Liver (tissue), 9 donors: ENCODE measurements around the gene SLC16A5. TPM values are rescaled to one million over a fixed set of nuclear protein-coding genes. Genes with fewer than 3 reads are reported as not detected.

Source experiments
- DNase-seq: peaks from one replicate; pipeline ENCODE4 v3.0.0-alpha.2; 2017; ENCODE audit warnings: low spot score
- H3K27ac ChIP-seq, 2 donors: one replicate each; pipeline ENCODE4 v1.7.0; 2013; ENCODE audit warnings: inconsistent platforms in 2 of 2, low read length in 2 of 2, control low read depth in 1 of 2, low read depth in 1 of 2, mild to moderate bottlenecking in 1 of 2
- H3K27me3 ChIP-seq, 4 donors: one replicate each; pipeline versions ENCODE4 v1.6.1 to v1.7.0; 2013; ENCODE audit warnings: low read length in 3 of 4, inconsistent platforms in 1 of 4, mild to moderate bottlenecking in 1 of 4, moderate library complexity in 1 of 4; ENCODE audit not compliant: control insufficient read depth in 4 of 4, insufficient read depth in 4 of 4
- H3K36me3 ChIP-seq, 4 donors: one replicate each; pipeline versions ENCODE4 v1.6.1 to v1.7.0; 2013; ENCODE audit warnings: low read length in 3 of 4, mild to moderate bottlenecking in 3 of 4, low read depth in 1 of 4, moderate library complexity in 1 of 4; ENCODE audit not compliant: control insufficient read depth in 4 of 4, insufficient read depth in 3 of 4
- H3K4me1 ChIP-seq, 4 donors: one replicate each; pipeline versions ENCODE4 v1.6.1 to v1.7.0; 2013; ENCODE audit warnings: low read length in 3 of 4, mild to moderate bottlenecking in 3 of 4, moderate library complexity in 1 of 4; ENCODE audit not compliant: control insufficient read depth in 4 of 4, insufficient read depth in 4 of 4
- H3K4me3 ChIP-seq, 3 donors: one replicate each; pipeline versions ENCODE4 v1.6.1 to v1.7.0; 2013; ENCODE audit warnings: low read length in 3 of 3, control low read depth in 1 of 3, low read depth in 1 of 3, mild to moderate bottlenecking in 1 of 3
- H3K9ac ChIP-seq, 2 donors: one replicate each; pipeline ENCODE4 v1.7.0; 2013; ENCODE audit warnings: low read length in 2 of 2, mild to moderate bottlenecking in 2 of 2, moderate library complexity in 2 of 2, control low read depth in 1 of 2, low read depth in 1 of 2
- H3K9me3 ChIP-seq, 4 donors: one replicate each; pipeline versions ENCODE4 v1.6.1 to v1.7.0; 2013; ENCODE audit warnings: low read length in 3 of 4; ENCODE audit not compliant: control insufficient read depth in 4 of 4
- GABPA ChIP-seq, 2 donors: IDR thresholded peaks in 1 of 2; conservative IDR thresholded peaks in 1 of 2; 2 replicates each; pipeline ENCODE4 v1.6.1; 2016; ENCODE audit warnings: antibody characterized with exemption in 2 of 2, mild to moderate bottlenecking in 1 of 2, moderate library complexity in 1 of 2
- JUND ChIP-seq, 2 donors: IDR thresholded peaks; 2 replicates each; pipeline ENCODE4 v1.6.1; 2016; ENCODE audit warnings: antibody characterized with exemption in 2 of 2
- SP1 ChIP-seq: IDR thresholded peaks from 2 replicates; pipeline ENCODE4 v1.6.1; 2018; ENCODE audit warnings: antibody characterized with exemption, mild to moderate bottlenecking
- YY1 ChIP-seq: IDR thresholded peaks from 2 replicates; pipeline ENCODE4 v1.6.1; 2016; ENCODE audit warnings: antibody characterized with exemption, mild to moderate bottlenecking
- WGBS: extraction: QIAGEN DNeasy Blood & Tissue Kit; methylation state at CpG from one replicate; pipeline ENCODE4 v1.1.7; 2013; 5-methylcytosine and 5-hydroxymethylcytosine counted together
- polyA plus RNA-seq, 2 donors: library from polyadenylated mRNA; stranded (reverse) in 1 of 2; unstranded in 1 of 2; fragments of 200-250 nt in 1 of 2; fragments of >200 nt in 1 of 2; fragmentation: Nextera tagmentation in 1 of 2; extraction: Ambion mirVana in 1 of 2; gene quantifications; one replicate each; pipeline versions ENCODE4 v1.2.1 to v1.2.3, GENCODE V29; 2013 to 2015
- total RNA-seq, 2 donors: library from RNA; depleted of rRNA; stranded (reverse); fragments of >200 nt; gene quantifications; one replicate each; pipeline ENCODE4 v1.2.3, GENCODE V29; 2014
- TF ChIP-seq, protein P1 (sequence below): IDR thresholded peaks from 2 replicates; pipeline ENCODE4 v1.6.1; 2016; ENCODE audit warnings: antibody characterized with exemption, mild to moderate bottlenecking
- TF ChIP-seq, protein P2 (sequence below): IDR thresholded peaks from 2 replicates; pipeline ENCODE4 v1.6.1; 2016; ENCODE audit warnings: antibody characterized with exemption
- donor health status: healthy.
- donor health status: healthy.
- donor health status: healthy.
- donor health status: healthy.
- donor health status: healthy.

SLC16A5 gene
- total and polyA plus RNA-seq, 4 donors: 1.0 to 4.5 (median 2.6) TPM

DNA sequence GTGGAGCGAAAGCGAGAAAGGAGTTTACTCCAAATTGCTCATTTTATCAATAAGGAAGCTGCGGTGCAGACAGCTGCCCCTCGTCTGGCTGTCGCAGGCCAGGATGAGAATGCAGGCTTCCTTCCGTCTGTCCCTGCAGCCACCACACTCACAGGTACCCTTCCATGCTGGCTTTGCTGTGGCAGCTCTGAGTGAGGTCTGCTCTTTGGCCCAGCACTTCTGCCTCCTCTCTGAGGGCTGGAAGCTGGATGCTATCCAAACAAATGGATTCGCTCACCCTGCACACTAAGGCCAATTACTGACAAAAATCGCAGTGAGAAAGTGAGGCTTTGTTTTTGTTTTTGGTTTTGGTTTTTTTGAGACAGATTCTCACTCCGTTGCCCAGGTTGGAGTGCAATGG is 29.0 kb downstream of the SLC16A5 start:
- peaks cover 0 to 3% (median 0%) of the 10 kb centered on the region in 4 donors for H3K36me3 ChIP-seq
- TF ChIP-seq GABPA (IDR thresholded peaks at IDR 0.05 in 1 of 2, conservative IDR thresholded peaks at IDR 0.05 in 1 of 2): no peak
- 70% methylated on average over 9 of the region's 9 CpGs for WGBS

DNA sequence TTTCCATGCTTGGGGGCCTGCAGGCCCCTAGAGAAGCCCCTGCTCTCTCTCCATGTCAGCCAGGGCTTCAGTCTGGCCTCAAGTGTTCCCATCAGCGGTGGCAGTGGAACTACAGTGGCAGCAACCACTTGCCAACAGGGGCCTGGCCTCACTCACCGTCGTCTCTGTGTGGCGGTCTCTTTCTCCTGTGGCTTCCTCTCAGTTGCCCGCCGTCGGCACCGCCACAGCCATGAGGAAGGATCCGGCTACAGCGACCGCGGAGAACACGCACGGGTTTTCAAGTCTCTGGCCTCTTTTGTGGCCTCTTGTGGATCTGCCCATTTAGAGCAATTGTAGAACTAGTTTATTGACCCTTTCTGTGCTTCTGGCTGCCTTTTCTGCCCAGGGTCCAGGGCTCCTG is 30.6 kb downstream of the SLC16A5 start:
- no peak for DNase-seq
- H3K27ac ChIP-seq: no peak overlapping the region
- peaks cover 0 to 3% (median 0%) of the 10 kb centered on the region in 4 donors for H3K36me3 ChIP-seq
- no peaks in the 10 kb centered on the region for H3K27me3 ChIP-seq
- peaks cover 3 to 19% (median 14%) of the 10 kb centered on the region in 4 donors for H3K4me1 ChIP-seq
- WGBS: 93% methylated on average over 14 of the region's 14 CpGs
- TF ChIP-seq SP1: no peak
- H3K9ac ChIP-seq: no peak overlapping the region
- H3K9me3 ChIP-seq: no peaks in the 10 kb centered on the region
- no peak overlapping the region for H3K4me3 ChIP-seq

More for the DNA sequence above, 29.0 kb downstream of the SLC16A5 start:
- no peak overlapping the region for H3K27ac ChIP-seq
- H3K4me1 ChIP-seq: peaks cover 3 to 20% (median 16%) of the 10 kb centered on the region in 4 donors
- DNase-seq: no peak
- no peaks in the 10 kb centered on the region for H3K9me3 ChIP-seq
- H3K9ac ChIP-seq: no peak overlapping the region
- no peaks in the 10 kb centered on the region for H3K27me3 ChIP-seq
- H3K4me3 ChIP-seq: no peak overlapping the region

DNA sequence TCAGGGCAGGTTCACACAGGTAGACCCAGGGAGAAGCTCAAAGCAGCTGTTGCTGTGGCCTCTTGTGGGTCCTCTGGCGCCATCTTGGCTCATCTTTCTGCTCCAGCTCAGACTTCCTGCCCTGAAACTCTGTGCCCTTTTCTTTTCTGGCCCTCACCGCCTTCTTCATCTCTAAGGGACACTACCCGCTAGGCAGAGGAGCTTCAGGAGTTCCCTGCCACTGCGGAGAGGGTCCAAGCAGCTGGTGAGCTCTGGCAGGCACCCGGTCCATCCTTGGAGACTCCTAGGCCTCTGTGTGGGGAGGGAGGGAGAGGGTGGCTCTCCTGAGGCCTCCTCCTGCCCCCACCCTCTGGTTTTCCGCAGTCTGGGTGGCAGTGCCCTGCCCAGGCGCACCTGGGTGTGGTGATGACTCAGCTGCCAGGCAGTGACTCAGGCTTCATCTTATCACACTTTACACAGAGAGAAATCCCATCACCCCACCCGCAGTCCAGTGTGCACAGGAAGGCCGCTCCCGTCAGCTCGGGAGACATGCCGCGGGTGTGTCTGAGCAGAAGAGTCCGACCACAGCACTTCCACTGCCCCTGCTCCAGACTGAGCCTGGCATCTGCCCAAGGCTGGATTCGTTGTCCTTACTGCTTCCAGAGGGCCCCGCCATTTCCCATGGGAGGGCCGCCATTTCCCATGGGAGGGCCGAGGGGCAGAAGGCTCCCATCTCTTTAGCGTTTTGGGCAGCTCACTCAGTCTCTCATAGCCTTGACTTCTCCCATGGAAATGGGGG is 36.5 kb downstream of the SLC16A5 start:
- TF ChIP-seq, protein P1, sequence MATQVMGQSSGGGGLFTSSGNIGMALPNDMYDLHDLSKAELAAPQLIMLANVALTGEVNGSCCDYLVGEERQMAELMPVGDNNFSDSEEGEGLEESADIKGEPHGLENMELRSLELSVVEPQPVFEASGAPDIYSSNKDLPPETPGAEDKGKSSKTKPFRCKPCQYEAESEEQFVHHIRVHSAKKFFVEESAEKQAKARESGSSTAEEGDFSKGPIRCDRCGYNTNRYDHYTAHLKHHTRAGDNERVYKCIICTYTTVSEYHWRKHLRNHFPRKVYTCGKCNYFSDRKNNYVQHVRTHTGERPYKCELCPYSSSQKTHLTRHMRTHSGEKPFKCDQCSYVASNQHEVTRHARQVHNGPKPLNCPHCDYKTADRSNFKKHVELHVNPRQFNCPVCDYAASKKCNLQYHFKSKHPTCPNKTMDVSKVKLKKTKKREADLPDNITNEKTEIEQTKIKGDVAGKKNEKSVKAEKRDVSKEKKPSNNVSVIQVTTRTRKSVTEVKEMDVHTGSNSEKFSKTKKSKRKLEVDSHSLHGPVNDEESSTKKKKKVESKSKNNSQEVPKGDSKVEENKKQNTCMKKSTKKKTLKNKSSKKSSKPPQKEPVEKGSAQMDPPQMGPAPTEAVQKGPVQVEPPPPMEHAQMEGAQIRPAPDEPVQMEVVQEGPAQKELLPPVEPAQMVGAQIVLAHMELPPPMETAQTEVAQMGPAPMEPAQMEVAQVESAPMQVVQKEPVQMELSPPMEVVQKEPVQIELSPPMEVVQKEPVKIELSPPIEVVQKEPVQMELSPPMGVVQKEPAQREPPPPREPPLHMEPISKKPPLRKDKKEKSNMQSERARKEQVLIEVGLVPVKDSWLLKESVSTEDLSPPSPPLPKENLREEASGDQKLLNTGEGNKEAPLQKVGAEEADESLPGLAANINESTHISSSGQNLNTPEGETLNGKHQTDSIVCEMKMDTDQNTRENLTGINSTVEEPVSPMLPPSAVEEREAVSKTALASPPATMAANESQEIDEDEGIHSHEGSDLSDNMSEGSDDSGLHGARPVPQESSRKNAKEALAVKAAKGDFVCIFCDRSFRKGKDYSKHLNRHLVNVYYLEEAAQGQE: no peak
- TF ChIP-seq, protein P2, sequence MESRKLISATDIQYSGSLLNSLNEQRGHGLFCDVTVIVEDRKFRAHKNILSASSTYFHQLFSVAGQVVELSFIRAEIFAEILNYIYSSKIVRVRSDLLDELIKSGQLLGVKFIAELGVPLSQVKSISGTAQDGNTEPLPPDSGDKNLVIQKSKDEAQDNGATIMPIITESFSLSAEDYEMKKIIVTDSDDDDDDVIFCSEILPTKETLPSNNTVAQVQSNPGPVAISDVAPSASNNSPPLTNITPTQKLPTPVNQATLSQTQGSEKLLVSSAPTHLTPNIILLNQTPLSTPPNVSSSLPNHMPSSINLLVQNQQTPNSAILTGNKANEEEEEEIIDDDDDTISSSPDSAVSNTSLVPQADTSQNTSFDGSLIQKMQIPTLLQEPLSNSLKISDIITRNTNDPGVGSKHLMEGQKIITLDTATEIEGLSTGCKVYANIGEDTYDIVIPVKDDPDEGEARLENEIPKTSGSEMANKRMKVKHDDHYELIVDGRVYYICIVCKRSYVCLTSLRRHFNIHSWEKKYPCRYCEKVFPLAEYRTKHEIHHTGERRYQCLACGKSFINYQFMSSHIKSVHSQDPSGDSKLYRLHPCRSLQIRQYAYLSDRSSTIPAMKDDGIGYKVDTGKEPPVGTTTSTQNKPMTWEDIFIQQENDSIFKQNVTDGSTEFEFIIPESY: no peak
- TF ChIP-seq YY1 (no peak), JUND (IDR thresholded peaks at IDR 0.05) (peak in 1 of 2 donors; percentile 28)
- peaks cover 0 to 6% (median 3%) of the 10 kb centered on the region in 4 donors for H3K36me3 ChIP-seq
- H3K9ac ChIP-seq: no peak overlapping the region
- peaks cover 0 to 2% (median 1%) of the 10 kb centered on the region in 4 donors for H3K4me1 ChIP-seq
- no peaks in the 10 kb centered on the region for H3K9me3 ChIP-seq
- no peak overlapping the region for H3K4me3 ChIP-seq
- WGBS: 73% methylated on average over 19 of the region's 19 CpGs
- H3K27ac ChIP-seq: peak overlapping the region; percentile 25 to 58
- no peaks in the 10 kb centered on the region for H3K27me3 ChIP-seq
- DNase-seq: peak; percentile 88
